Measurements from ENCODE around the gene ADGRA3. TPM values are rescaled to one million over a fixed set of nuclear protein-coding genes. Genes with fewer than 3 reads are reported as not detected.

The ADGRA3 gene
- total and polyA plus RNA-seq, 3 donors from 2014 or later = 22.9 to 41.7 (median 36.8) TPM

- Histone ChIP-seq H3K27me3 (no peaks in the 10 kb centered on the region), H3K4me1 (no peaks in the 10 kb centered on the region), H3K27ac (no peak overlapping the region), H3K36me3 (ENCODE audit: low read depth, missing control alignments) (no peaks in the 10 kb centered on the region), H3K9me3 (no peaks in the 10 kb centered on the region), H3K4me3 (no peak overlapping the region)
- TF ChIP-seq POLR2A (IDR thresholded peaks at IDR 0.05) = no peak
- TF ChIP-seq, protein P1, sequence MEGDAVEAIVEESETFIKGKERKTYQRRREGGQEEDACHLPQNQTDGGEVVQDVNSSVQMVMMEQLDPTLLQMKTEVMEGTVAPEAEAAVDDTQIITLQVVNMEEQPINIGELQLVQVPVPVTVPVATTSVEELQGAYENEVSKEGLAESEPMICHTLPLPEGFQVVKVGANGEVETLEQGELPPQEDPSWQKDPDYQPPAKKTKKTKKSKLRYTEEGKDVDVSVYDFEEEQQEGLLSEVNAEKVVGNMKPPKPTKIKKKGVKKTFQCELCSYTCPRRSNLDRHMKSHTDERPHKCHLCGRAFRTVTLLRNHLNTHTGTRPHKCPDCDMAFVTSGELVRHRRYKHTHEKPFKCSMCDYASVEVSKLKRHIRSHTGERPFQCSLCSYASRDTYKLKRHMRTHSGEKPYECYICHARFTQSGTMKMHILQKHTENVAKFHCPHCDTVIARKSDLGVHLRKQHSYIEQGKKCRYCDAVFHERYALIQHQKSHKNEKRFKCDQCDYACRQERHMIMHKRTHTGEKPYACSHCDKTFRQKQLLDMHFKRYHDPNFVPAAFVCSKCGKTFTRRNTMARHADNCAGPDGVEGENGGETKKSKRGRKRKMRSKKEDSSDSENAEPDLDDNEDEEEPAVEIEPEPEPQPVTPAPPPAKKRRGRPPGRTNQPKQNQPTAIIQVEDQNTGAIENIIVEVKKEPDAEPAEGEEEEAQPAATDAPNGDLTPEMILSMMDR (IDR thresholded peaks at IDR 0.05) = no peak
- intact Hi-C loops (cut with DNase I; ENCODE audit: low total_unique reads) = no loop called here
- WGBS, 2 donors = 77% methylated on average over 1 of the region's 1 CpG
- DNase-seq = no peak
Observed at GRCh38 chr4:22408474-22408873, 107.4 kb downstream of the ADGRA3 start.

- intact Hi-C loops (cut with DNase I; ENCODE audit: low total_unique reads) = no loop called here
- Histone ChIP-seq H3K4me1 (no peaks in the 10 kb centered on the region), H3K27ac (no peak overlapping the region), H3K36me3 (ENCODE audit: low read depth, missing control alignments) (no peaks in the 10 kb centered on the region), H3K27me3 (no peaks in the 10 kb centered on the region), H3K9me3 (no peaks in the 10 kb centered on the region), H3K4me3 (no peak overlapping the region)
- DNase-seq = no peak
- TF ChIP-seq, protein P1 (IDR thresholded peaks at IDR 0.05) = no peak
- no peak for TF ChIP-seq POLR2A (IDR thresholded peaks at IDR 0.05)
Observed at GRCh38 chr4:22407361-22407760, 108.5 kb downstream of the ADGRA3 start.

- no peak for TF ChIP-seq POLR2A (IDR thresholded peaks at IDR 0.05)
- TF ChIP-seq, protein P1 (IDR thresholded peaks at IDR 0.05) = no peak
- intact Hi-C loops (cut with DNase I; ENCODE audit: low total_unique reads) = no loop called here
- H3K27me3 ChIP-seq = no peaks in the 10 kb centered on the region
- H3K4me1 ChIP-seq = no peaks in the 10 kb centered on the region
- H3K36me3 ChIP-seq (ENCODE audit: low read depth, missing control alignments) = no peaks in the 10 kb centered on the region
- DNase-seq = no peak
- H3K9me3 ChIP-seq = no peaks in the 10 kb centered on the region
- H3K4me3 ChIP-seq = no peak overlapping the region
- H3K27ac ChIP-seq = no peak overlapping the region
- WGBS, 2 donors = 87 to 95% methylated on average over 4 of the region's 4 CpGs
Observed at GRCh38 chr4:22398671-22399070, 117.2 kb downstream of the ADGRA3 start.

DNA sequence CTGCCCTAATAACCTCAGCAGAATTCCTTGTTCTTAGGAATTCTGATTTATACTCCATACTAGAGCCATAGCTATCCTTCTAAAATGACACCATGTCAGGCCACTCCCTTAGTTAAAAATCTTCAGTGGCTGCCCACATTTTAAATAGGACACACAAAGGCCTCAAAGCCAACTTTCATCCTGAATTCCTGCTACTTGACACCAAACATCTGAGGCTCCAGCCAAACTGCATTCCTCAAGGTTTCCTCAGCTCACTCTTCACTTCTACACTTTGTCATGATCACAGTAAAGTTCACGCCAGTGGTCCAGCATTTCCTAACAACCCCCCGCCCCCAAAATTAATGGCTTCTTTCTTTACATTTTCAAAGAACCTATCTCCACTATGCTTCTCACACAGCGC lies 124.3 kb downstream of the ADGRA3 start:
- H3K27ac ChIP-seq = no peak overlapping the region
- no peak for DNase-seq
- WGBS, 2 donors = 96% methylated on average over 3 of the region's 3 CpGs
- TF ChIP-seq POLR2A (IDR thresholded peaks at IDR 0.05) = no peak
- TF ChIP-seq, protein P1 (IDR thresholded peaks at IDR 0.05) = no peak
- no peaks in the 10 kb centered on the region for H3K4me1 ChIP-seq
- no peaks in the 10 kb centered on the region for H3K27me3 ChIP-seq
- H3K9me3 ChIP-seq = no peaks in the 10 kb centered on the region
- intact Hi-C loops (cut with DNase I; ENCODE audit: low total_unique reads) = no loop called here
- no peaks in the 10 kb centered on the region for H3K36me3 ChIP-seq (ENCODE audit: low read depth, missing control alignments)
- no peak overlapping the region for H3K4me3 ChIP-seq

DNA sequence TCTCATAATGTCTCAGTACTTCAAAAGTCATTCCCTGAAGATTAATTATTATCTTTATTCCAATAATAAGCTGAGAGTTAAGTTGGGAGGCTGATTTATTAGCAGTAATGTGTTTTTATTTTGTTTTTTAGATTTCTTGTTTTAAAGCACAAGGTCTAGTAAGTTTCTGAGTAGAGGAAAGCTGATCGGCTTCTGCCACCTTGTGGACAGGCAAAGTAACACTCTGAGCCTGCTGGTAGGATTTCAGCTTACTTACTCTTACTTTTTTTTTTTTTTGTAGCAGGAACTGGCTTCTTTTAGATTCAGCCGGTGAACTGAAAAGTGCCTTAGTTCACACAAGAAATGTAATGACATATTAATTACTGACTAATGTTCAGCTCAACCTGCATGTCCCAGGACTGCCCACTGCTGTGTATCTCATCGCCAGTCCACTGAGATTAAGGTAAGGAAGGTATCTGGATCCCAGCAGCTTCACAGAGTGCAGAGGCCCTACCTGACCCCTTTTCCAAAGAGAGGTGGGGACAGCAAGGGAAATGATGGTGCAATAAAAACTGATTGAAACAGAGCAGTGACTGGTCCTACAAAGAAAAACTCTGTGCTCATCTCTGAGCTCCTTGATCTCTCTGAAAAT lies 126.5 kb downstream of the ADGRA3 start:
- Histone ChIP-seq H3K4me3 (no peak overlapping the region), H3K9me3 (no peaks in the 10 kb centered on the region), H3K4me1 (no peaks in the 10 kb centered on the region), H3K36me3 (ENCODE audit: low read depth, missing control alignments) (no peaks in the 10 kb centered on the region), H3K27ac (no peak overlapping the region), H3K27me3 (no peaks in the 10 kb centered on the region)
- TF ChIP-seq, protein P1 (IDR thresholded peaks at IDR 0.05) = peak; percentile 74 to 79 (median 74)
- TF ChIP-seq POLR2A (IDR thresholded peaks at IDR 0.05) = no peak
- DNase-seq = peak; percentile 74
- intact Hi-C loops (cut with DNase I; ENCODE audit: low total_unique reads) = loop anchor here (5.0 kb wide), 1 partner anchor 597 kb away; no protein-coding TSS in a partner anchor
- WGBS, 2 donors = 46 to 55% methylated on average over 3 of the region's 3 CpGs
